Measurements from ENCODE around the gene TMSB10. TPM values are rescaled to one million over a fixed set of nuclear protein-coding genes. Genes with fewer than 3 reads are reported as not detected.
A peak's percentile ranks its signal among the peaks of the same experiment; 100 is the strongest.

TMSB10 gene
- total and polyA plus RNA-seq, 2 of the 13 experiments (the other 11 are each of a cell fraction or from before 2014, with no cell fraction given) = 665 to 708 TPM

DNA sequence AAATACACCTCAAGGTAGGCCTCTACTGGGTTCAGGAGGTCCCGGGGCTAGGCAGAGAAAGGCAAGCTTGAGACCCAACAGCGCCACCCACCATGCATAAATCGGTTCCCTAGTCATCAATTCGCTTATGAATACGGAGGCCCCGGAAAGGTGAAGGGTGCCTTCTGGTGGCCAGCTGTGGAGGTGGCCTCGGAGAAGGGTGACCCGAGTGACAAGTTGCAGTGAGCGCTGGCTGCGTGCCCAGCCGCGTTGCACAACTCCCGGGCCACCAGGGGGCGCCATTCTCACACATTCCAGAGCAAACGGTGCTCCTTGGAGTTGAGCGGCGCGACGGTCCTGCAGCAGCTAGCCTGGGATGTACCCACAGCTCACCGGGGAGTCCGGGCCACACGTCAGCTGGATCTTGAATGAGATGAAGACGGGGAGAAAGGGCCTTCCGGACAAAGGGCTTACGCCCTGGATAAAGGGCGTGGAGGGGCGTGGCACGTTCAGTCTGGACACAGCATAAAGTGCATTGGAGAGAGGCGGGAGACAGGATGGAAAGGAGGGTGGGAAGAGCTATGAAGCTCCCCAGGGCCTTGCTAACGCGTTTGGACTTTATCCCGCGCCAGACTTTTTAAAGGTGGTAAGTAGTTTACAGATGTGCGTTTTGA, 20.4 kb downstream of the TMSB10 start (continued):
- TF ChIP-seq ZNF607 (CRISPR knock-in tag; IDR thresholded peaks at IDR 0.05; ENCODE audit: borderline replicate concordance) = 0 out of 2 replicates have a peak, but pooled peaks have one; percentile 72
- TF ChIP-seq THAP11 (CRISPR knock-in tag; IDR thresholded peaks at IDR 0.05) = peak; percentile 83
- TF ChIP-seq, protein P1, sequence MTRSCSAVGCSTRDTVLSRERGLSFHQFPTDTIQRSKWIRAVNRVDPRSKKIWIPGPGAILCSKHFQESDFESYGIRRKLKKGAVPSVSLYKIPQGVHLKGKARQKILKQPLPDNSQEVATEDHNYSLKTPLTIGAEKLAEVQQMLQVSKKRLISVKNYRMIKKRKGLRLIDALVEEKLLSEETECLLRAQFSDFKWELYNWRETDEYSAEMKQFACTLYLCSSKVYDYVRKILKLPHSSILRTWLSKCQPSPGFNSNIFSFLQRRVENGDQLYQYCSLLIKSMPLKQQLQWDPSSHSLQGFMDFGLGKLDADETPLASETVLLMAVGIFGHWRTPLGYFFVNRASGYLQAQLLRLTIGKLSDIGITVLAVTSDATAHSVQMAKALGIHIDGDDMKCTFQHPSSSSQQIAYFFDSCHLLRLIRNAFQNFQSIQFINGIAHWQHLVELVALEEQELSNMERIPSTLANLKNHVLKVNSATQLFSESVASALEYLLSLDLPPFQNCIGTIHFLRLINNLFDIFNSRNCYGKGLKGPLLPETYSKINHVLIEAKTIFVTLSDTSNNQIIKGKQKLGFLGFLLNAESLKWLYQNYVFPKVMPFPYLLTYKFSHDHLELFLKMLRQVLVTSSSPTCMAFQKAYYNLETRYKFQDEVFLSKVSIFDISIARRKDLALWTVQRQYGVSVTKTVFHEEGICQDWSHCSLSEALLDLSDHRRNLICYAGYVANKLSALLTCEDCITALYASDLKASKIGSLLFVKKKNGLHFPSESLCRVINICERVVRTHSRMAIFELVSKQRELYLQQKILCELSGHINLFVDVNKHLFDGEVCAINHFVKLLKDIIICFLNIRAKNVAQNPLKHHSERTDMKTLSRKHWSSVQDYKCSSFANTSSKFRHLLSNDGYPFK (CRISPR knock-in tag; IDR thresholded peaks at IDR 0.05; ENCODE audit: borderline replicate concordance) = peak; percentile 82
- TF ChIP-seq ZSCAN12 (CRISPR knock-in tag; IDR thresholded peaks at IDR 0.05) = no peak; the same call in 1 of the 2 replicates
- TF ChIP-seq, protein P2, sequence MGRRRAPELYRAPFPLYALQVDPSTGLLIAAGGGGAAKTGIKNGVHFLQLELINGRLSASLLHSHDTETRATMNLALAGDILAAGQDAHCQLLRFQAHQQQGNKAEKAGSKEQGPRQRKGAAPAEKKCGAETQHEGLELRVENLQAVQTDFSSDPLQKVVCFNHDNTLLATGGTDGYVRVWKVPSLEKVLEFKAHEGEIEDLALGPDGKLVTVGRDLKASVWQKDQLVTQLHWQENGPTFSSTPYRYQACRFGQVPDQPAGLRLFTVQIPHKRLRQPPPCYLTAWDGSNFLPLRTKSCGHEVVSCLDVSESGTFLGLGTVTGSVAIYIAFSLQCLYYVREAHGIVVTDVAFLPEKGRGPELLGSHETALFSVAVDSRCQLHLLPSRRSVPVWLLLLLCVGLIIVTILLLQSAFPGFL (CRISPR knock-in tag; IDR thresholded peaks at IDR 0.05) = no peak
- peak; percentile 75 for TF ChIP-seq BCL6 (CRISPR knock-in tag; IDR thresholded peaks at IDR 0.05)
- TF ChIP-seq ZNF768 (CRISPR knock-in tag; IDR thresholded peaks at IDR 0.05) = peak; percentile 81
- peak; percentile 97 for TF ChIP-seq REPIN1 (CRISPR knock-in tag; IDR thresholded peaks at IDR 0.05; ENCODE audit: borderline replicate concordance, low read depth)
- TF ChIP-seq REL (CRISPR knock-in tag; conservative IDR thresholded peaks at IDR 0.05) = no peak
- TF ChIP-seq SMAD9 (CRISPR knock-in tag; IDR thresholded peaks at IDR 0.05) = peak; percentile 61; the same call in 1 of the 2 replicates
- TF ChIP-seq, protein P3, sequence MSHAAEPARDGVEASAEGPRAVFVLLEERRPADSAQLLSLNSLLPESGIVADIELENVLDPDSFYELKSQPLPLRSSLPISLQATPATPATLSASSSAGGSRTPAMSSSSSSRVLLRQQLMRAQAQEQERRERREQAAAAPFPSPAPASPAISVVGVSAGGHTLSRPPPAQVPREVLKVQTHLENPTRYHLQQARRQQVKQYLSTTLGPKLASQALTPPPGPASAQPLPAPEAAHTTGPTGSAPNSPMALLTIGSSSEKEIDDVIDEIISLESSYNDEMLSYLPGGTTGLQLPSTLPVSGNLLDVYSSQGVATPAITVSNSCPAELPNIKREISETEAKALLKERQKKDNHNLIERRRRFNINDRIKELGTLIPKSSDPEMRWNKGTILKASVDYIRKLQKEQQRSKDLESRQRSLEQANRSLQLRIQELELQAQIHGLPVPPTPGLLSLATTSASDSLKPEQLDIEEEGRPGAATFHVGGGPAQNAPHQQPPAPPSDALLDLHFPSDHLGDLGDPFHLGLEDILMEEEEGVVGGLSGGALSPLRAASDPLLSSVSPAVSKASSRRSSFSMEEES (CRISPR knock-in tag; IDR thresholded peaks at IDR 0.05) = peak; percentile 76; the same call in 1 of the 2 replicates
- TF ChIP-seq FOXO1 (CRISPR knock-in tag; IDR thresholded peaks at IDR 0.05) = peak; percentile 89
- peak; percentile 99 for TF ChIP-seq CCDC6 (CRISPR knock-in tag; IDR thresholded peaks at IDR 0.05)
- TF ChIP-seq EP300 (IDR thresholded peaks at IDR 0.05; ENCODE audit: low read depth in 2 of 2, low read length in 2 of 2) = peak; percentile 61 to 82; a peak in 3 of 4 replicates
- peak; percentile 57; the same call in 1 of the 2 replicates for TF ChIP-seq EP300 (CRISPR knock-in tag; IDR thresholded peaks at IDR 0.05; ENCODE audit: borderline replicate concordance)
- TF ChIP-seq ZNF260 (CRISPR knock-in tag; IDR thresholded peaks at IDR 0.05; ENCODE audit: borderline replicate concordance, low read depth) = no peak
- TF ChIP-seq, protein P4, sequence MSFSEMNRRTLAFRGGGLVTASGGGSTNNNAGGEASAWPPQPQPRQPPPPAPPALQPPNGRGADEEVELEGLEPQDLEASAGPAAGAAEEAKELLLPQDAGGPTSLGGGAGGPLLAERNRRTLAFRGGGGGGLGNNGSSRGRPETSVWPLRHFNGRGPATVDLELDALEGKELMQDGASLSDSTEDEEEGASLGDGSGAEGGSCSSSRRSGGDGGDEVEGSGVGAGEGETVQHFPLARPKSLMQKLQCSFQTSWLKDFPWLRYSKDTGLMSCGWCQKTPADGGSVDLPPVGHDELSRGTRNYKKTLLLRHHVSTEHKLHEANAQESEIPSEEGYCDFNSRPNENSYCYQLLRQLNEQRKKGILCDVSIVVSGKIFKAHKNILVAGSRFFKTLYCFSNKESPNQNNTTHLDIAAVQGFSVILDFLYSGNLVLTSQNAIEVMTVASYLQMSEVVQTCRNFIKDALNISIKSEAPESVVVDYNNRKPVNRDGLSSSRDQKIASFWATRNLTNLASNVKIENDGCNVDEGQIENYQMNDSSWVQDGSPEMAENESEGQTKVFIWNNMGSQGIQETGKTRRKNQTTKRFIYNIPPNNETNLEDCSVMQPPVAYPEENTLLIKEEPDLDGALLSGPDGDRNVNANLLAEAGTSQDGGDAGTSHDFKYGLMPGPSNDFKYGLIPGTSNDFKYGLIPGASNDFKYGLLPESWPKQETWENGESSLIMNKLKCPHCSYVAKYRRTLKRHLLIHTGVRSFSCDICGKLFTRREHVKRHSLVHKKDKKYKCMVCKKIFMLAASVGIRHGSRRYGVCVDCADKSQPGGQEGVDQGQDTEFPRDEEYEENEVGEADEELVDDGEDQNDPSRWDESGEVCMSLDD (CRISPR knock-in tag; IDR thresholded peaks at IDR 0.05; ENCODE audit: borderline replicate concordance) = no peak
- peak; percentile 95 for TF ChIP-seq HOXA3 (CRISPR knock-in tag; IDR thresholded peaks at IDR 0.05)
- TF ChIP-seq, protein P5, sequence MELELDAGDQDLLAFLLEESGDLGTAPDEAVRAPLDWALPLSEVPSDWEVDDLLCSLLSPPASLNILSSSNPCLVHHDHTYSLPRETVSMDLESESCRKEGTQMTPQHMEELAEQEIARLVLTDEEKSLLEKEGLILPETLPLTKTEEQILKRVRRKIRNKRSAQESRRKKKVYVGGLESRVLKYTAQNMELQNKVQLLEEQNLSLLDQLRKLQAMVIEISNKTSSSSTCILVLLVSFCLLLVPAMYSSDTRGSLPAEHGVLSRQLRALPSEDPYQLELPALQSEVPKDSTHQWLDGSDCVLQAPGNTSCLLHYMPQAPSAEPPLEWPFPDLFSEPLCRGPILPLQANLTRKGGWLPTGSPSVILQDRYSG (CRISPR knock-in tag; IDR thresholded peaks at IDR 0.05) = no peak
- TF ChIP-seq ZEB1 (IDR thresholded peaks at IDR 0.05; ENCODE audit: insufficient replicate concordance, low read depth) = peak; percentile 84
- peak; percentile 49; the same call in 1 of the 2 replicates for TF ChIP-seq SIN3B (IDR thresholded peaks at IDR 0.05; ENCODE audit: low read length)

Measured in HepG2 (cell line).